ENCODE data around the gene CWF19L2. TPM values are rescaled to one million over a fixed set of nuclear protein-coding genes. Genes with fewer than 3 reads are reported as not detected.

The CWF19L2 gene
- total and polyA plus RNA-seq, 2 experiments from 2014 or later = 20.3 to 27.2 TPM

GRCh38 chr11:107473792-107474191, 16.2 kb upstream of the CWF19L2 start:
- Histone ChIP-seq H3K27me3 (ENCODE audit: insufficient read depth) (no peaks in the 10 kb centered on the region), H3F3A (replicated peaks; ENCODE audit: low read depth) (no peaks in the 10 kb centered on the region), H3K4me3 (no peak overlapping the region), H3K9me2 (ENCODE audit: insufficient read depth) (no peaks in the 10 kb centered on the region), H3K4me1 (ENCODE audit: insufficient read depth) (no peaks in the 10 kb centered on the region), H3K4me2 (no peak overlapping the region), H3K79me2 (replicated peaks; ENCODE audit: insufficient read depth) (no peaks in the 10 kb centered on the region), H3K36me3 (ENCODE audit: insufficient read depth) (no peaks in the 10 kb centered on the region), H2AFZ (no peak overlapping the region), H3K27ac (ENCODE audit: low read depth) (no peak overlapping the region), H4K20me1 (replicated peaks; ENCODE audit: insufficient read depth) (no peaks in the 10 kb centered on the region)
- Mint-ChIP-seq H3K9me3 (no peaks in the 10 kb centered on the region), H3K27me3 (ENCODE audit: insufficient read depth, low read depth, poor library complexity) (no peaks in the 10 kb centered on the region), H3K36me3 (ENCODE audit: low read depth) (no peaks in the 10 kb centered on the region), H3K27ac (no peak overlapping the region), H3K4me3 (no peak overlapping the region), H3K4me1 (peaks cover 2% of the 10 kb centered on the region; the same call in 1 of the 3 replicates)
- DNase-seq (ENCODE audit: low spot score) (no peak), ATAC-seq (no peak)
- no peak for TF ChIP-seq STAT1 (IDR thresholded peaks at IDR 0.05; ENCODE audit: unreplicated experiment)
- TF ChIP-seq POLR2AphosphoS5 (IDR thresholded peaks at IDR 0.05; ENCODE audit: low read depth) = no peak
- no peak for TF ChIP-seq EZH2phosphoT487 (IDR thresholded peaks at IDR 0.05; ENCODE audit: unreplicated experiment)
- TF ChIP-seq CREB1 (CRISPR knock-in tag; IDR thresholded peaks at IDR 0.05; ENCODE audit: low read depth) = no peak
- no peak for TF ChIP-seq EZH2 (IDR thresholded peaks at IDR 0.05; ENCODE audit: low read depth, unreplicated experiment)
- TF ChIP-seq, protein P1, sequence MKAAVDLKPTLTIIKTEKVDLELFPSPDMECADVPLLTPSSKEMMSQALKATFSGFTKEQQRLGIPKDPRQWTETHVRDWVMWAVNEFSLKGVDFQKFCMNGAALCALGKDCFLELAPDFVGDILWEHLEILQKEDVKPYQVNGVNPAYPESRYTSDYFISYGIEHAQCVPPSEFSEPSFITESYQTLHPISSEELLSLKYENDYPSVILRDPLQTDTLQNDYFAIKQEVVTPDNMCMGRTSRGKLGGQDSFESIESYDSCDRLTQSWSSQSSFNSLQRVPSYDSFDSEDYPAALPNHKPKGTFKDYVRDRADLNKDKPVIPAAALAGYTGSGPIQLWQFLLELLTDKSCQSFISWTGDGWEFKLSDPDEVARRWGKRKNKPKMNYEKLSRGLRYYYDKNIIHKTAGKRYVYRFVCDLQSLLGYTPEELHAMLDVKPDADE (IDR thresholded peaks at IDR 0.05) = no peak
- no peak for TF ChIP-seq REST (IDR thresholded peaks at IDR 0.05; ENCODE audit: unreplicated experiment)
- no peak for TF ChIP-seq NANOG (IDR thresholded peaks at IDR 0.05; ENCODE audit: borderline replicate concordance)
- TF ChIP-seq ZNF331 (CRISPR knock-in tag; IDR thresholded peaks at IDR 0.05; ENCODE audit: low read depth) = no peak
- no peak for TF ChIP-seq ZNF114 (CRISPR knock-in tag; IDR thresholded peaks at IDR 0.05)
- TF ChIP-seq CTCF (conservative IDR thresholded peaks at IDR 0.05; ENCODE audit: low read depth in 2 of 2) = no peak
- no peak for TF ChIP-seq JUNB (IDR thresholded peaks at IDR 0.05; ENCODE audit: unreplicated experiment)
- TF ChIP-seq, protein P2, sequence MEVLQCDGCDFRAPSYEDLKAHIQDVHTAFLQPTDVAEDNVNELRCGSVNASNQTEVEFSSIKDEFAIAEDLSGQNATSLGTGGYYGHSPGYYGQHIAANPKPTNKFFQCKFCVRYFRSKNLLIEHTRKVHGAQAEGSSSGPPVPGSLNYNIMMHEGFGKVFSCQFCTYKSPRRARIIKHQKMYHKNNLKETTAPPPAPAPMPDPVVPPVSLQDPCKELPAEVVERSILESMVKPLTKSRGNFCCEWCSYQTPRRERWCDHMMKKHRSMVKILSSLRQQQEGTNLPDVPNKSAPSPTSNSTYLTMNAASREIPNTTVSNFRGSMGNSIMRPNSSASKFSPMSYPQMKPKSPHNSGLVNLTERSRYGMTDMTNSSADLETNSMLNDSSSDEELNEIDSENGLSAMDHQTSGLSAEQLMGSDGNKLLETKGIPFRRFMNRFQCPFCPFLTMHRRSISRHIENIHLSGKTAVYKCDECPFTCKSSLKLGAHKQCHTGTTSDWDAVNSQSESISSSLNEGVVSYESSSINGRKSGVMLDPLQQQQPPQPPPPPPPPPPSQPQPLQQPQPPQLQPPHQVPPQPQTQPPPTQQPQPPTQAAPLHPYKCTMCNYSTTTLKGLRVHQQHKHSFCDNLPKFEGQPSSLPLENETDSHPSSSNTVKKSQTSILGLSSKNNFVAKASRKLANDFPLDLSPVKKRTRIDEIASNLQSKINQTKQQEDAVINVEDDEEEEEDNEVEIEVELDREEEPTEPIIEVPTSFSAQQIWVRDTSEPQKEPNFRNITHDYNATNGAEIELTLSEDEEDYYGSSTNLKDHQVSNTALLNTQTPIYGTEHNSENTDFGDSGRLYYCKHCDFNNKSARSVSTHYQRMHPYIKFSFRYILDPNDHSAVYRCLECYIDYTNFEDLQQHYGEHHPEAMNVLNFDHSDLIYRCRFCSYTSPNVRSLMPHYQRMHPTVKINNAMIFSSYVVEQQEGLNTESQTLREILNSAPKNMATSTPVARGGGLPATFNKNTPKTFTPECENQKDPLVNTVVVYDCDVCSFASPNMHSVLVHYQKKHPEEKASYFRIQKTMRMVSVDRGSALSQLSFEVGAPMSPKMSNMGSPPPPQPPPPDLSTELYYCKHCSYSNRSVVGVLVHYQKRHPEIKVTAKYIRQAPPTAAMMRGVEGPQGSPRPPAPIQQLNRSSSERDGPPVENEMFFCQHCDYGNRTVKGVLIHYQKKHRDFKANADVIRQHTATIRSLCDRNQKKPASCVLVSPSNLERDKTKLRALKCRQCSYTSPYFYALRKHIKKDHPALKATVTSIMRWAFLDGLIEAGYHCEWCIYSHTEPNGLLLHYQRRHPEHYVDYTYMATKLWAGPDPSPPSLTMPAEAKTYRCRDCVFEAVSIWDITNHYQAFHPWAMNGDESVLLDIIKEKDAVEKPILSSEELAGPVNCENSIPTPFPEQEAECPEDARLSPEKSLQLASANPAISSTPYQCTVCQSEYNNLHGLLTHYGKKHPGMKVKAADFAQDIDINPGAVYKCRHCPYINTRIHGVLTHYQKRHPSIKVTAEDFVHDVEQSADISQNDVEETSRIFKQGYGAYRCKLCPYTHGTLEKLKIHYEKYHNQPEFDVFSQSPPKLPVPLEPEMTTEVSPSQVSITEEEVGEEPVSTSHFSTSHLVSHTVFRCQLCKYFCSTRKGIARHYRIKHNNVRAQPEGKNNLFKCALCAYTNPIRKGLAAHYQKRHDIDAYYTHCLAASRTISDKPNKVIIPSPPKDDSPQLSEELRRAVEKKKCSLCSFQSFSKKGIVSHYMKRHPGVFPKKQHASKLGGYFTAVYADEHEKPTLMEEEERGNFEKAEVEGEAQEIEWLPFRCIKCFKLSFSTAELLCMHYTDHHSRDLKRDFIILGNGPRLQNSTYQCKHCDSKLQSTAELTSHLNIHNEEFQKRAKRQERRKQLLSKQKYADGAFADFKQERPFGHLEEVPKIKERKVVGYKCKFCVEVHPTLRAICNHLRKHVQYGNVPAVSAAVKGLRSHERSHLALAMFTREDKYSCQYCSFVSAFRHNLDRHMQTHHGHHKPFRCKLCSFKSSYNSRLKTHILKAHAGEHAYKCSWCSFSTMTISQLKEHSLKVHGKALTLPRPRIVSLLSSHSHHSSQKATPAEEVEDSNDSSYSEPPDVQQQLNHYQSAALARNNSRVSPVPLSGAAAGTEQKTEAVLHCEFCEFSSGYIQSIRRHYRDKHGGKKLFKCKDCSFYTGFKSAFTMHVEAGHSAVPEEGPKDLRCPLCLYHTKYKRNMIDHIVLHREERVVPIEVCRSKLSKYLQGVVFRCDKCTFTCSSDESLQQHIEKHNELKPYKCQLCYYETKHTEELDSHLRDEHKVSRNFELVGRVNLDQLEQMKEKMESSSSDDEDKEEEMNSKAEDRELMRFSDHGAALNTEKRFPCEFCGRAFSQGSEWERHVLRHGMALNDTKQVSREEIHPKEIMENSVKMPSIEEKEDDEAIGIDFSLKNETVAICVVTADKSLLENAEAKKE (CRISPR knock-in tag; IDR thresholded peaks at IDR 0.05) = no peak

Measured in GM23338 (cell line).